ENCODE measurements around the gene SYT14. TPM values are rescaled to one million over a fixed set of nuclear protein-coding genes. Genes with fewer than 3 reads are reported as not detected.
"Not testable (repeated sequence)": the region's sequence is repeated elsewhere in the genome, so short reads cannot be mapped to it uniquely, and the experiment has no call there.

Gene SYT14
- total RNA-seq, 1 donor from 2014 or later: 0.49 TPM

DNA sequence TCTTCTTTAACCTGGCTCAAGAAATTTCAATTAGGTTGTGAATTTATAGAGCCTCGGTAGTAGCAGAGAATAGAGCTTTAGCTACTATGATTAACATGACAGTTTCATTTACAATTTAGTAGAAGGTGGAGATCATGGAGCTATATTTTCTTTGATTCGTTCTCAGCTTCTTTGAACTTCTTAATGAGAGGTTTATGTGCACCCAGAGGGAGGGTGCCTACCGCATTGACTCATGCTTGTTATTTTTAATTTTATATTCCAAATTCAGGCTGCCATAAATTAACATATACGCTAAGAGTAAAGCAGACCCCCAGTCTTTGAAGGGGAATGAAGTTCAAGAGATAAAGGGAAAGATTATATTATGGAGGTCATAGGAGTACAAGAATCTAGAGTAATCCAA is 24.4 kb downstream of the SYT14 start:
- Histone ChIP-seq H3K36me3 (no peaks in the 10 kb centered on the region), H3K4me3 (no peak overlapping the region), H3K27ac (no peak overlapping the region), H3K4me1 (no peaks in the 10 kb centered on the region), H3K27me3 (no peaks in the 10 kb centered on the region), H3K9me3 (no peaks in the 10 kb centered on the region)
- intact Hi-C loops (cut with DNase I): no loop called here
- TF ChIP-seq POLR2AphosphoS5 (IDR thresholded peaks at IDR 0.05; ENCODE audit: insufficient read depth in 1 of 2, low read depth in 1 of 2): no peak
- TF ChIP-seq POLR2A (IDR thresholded peaks at IDR 0.05): no peak
- TF ChIP-seq, protein P1, sequence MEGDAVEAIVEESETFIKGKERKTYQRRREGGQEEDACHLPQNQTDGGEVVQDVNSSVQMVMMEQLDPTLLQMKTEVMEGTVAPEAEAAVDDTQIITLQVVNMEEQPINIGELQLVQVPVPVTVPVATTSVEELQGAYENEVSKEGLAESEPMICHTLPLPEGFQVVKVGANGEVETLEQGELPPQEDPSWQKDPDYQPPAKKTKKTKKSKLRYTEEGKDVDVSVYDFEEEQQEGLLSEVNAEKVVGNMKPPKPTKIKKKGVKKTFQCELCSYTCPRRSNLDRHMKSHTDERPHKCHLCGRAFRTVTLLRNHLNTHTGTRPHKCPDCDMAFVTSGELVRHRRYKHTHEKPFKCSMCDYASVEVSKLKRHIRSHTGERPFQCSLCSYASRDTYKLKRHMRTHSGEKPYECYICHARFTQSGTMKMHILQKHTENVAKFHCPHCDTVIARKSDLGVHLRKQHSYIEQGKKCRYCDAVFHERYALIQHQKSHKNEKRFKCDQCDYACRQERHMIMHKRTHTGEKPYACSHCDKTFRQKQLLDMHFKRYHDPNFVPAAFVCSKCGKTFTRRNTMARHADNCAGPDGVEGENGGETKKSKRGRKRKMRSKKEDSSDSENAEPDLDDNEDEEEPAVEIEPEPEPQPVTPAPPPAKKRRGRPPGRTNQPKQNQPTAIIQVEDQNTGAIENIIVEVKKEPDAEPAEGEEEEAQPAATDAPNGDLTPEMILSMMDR (IDR thresholded peaks at IDR 0.05): no peak
- DNase-seq (ENCODE audit: extremely low spot score in 2 of 2): no peak

DNA sequence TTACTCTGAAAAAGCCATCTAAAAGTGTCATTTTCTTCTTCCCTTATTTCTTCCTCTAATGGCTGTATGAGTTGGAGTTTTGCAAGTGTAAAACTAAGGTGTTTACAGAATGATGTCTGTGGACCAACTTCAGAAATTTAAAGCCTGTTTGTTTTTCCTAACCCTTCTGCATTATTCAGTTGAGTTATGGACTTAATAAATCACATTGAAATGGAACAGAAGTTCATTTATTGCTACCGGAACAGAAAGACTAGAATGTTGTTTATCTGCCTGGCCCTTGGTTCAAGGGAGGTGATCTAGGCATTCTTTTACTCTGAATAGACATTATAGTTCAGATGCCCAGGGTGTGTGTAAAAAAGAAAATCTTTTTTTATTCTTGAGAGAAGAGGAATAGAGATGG is 24.8 kb downstream of the SYT14 start:
- TF ChIP-seq, protein P1 (IDR thresholded peaks at IDR 0.05): no peak
- no peak for TF ChIP-seq POLR2A (IDR thresholded peaks at IDR 0.05)
- no peak for TF ChIP-seq POLR2AphosphoS5 (IDR thresholded peaks at IDR 0.05; ENCODE audit: insufficient read depth in 1 of 2, low read depth in 1 of 2)
- Histone ChIP-seq H3K27ac (no peak overlapping the region), H3K36me3 (no peaks in the 10 kb centered on the region), H3K4me1 (no peaks in the 10 kb centered on the region), H3K27me3 (no peaks in the 10 kb centered on the region), H3K9me3 (no peaks in the 10 kb centered on the region), H3K4me3 (no peak overlapping the region)
- intact Hi-C loops (cut with DNase I): no loop called here
- DNase-seq (ENCODE audit: extremely low spot score in 2 of 2): no peak

DNA sequence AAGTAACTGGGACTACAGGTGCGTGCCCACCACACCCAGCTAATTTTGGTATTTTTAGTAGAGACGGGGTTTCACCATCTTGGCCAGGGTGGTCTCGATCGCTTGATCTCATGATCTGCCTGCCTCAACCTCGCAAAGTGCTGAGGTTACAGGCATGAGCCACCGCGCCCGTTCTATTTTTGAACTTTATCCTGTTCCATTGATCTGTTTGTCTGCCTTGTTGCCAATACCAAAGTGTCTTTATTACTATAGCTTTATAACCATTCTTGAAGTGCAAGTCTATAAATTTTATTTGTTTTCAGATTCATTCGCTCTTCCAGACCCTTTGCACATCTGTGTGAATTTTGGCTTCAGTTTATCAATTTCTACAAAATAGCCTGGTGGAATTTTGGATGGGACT is 28.0 kb downstream of the SYT14 start:
- H3K9me3 ChIP-seq: no peaks in the 10 kb centered on the region

DNA sequence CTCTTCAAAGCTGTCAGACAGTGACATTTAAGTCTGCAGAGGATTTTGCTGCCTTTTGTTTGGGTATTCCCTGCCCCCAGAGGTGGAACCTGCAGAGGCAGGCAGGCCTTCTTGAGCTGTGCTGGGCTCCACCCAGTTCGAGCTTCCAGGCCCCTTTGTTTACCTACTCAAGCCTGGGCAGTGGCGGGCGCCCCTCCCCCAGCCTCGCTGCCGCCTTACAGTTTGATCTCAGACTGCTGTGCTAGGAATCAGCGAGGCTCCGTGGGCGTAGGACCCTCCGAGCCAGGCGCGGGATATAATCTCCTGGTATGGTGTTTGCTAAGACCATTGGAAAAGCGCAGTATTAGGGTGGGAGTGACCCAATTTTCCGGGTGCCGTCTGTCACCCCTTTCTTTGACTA is 40.7 kb downstream of the SYT14 start:
- H3K9me3 ChIP-seq; H3K4me3 ChIP-seq; H3K27me3 ChIP-seq; H3K27ac ChIP-seq; intact Hi-C loops (cut with DNase I); H3K4me1 ChIP-seq; DNase-seq (ENCODE audit: extremely low spot score in 2 of 2); H3K36me3 ChIP-seq: not testable (repeated sequence)

More for the DNA sequence above, 28.0 kb downstream of the SYT14 start:
- Histone ChIP-seq H3K4me3 (no peak overlapping the region), H3K36me3 (no peaks in the 10 kb centered on the region), H3K27ac (no peak overlapping the region), H3K4me1 (no peaks in the 10 kb centered on the region), H3K27me3 (no peaks in the 10 kb centered on the region)
- DNase-seq (ENCODE audit: extremely low spot score in 2 of 2): no peak
- TF ChIP-seq POLR2A (IDR thresholded peaks at IDR 0.05) (no peak), POLR2AphosphoS5 (IDR thresholded peaks at IDR 0.05; ENCODE audit: insufficient read depth in 1 of 2, low read depth in 1 of 2) (no peak)
- TF ChIP-seq, protein P1 (IDR thresholded peaks at IDR 0.05): no peak
- intact Hi-C loops (cut with DNase I): no loop called here

DNA sequence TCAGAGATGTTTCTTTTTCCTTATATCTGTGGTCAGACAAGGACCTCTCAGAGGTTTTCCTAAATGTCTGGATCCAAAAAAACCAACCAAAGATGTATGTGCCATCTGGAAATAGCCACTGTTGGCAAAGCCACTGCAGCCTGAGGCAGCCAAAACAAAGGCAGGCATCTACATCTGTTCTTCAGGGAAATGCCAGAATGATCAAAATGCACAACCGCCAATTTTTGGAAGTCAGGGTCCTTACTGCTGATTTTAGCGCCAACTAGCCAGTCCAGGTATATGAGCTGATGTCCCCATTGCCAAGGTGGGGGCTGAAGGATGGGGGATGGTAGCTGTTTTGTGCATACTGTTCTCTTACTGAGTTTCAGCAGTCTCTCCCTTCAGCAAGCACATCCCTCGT is 45.9 kb downstream of the SYT14 start:
- Histone ChIP-seq H3K4me3 (no peak overlapping the region), H3K27me3 (no peaks in the 10 kb centered on the region), H3K27ac (no peak overlapping the region), H3K4me1 (no peaks in the 10 kb centered on the region), H3K9me3 (no peaks in the 10 kb centered on the region), H3K36me3 (no peaks in the 10 kb centered on the region)
- no peak for DNase-seq (ENCODE audit: extremely low spot score in 2 of 2)
- intact Hi-C loops (cut with DNase I): no loop called here
- no peak for TF ChIP-seq POLR2A (IDR thresholded peaks at IDR 0.05)

DNA sequence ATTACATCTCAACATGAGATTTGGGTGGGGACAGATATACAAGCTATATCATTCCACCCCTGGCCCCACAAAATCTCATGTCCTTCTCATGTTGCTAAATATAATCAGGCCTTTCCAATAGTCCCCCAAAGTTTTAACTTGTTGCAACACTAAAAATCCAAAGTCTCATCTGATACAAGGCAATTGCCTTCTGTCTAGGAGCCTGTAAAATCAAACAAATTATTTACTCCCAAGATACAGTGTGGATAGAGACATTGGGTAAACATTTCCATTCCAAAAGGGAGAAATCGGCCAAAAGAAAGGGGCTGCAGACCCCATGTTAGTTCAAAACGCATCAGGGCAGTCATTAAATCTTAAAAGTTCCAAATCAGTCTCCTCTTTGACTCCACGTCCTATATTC is 47.0 kb downstream of the SYT14 start:
- Histone ChIP-seq H3K9me3 (no peaks in the 10 kb centered on the region), H3K4me1 (no peaks in the 10 kb centered on the region), H3K4me3 (no peak overlapping the region), H3K27ac (no peak overlapping the region), H3K36me3 (no peaks in the 10 kb centered on the region), H3K27me3 (no peaks in the 10 kb centered on the region)
- no peak for DNase-seq (ENCODE audit: extremely low spot score in 2 of 2)
- TF ChIP-seq POLR2AphosphoS5 (IDR thresholded peaks at IDR 0.05; ENCODE audit: insufficient read depth in 1 of 2, low read depth in 1 of 2) (no peak), POLR2A (IDR thresholded peaks at IDR 0.05) (no peak)
- TF ChIP-seq, protein P1 (IDR thresholded peaks at IDR 0.05): no peak
- intact Hi-C loops (cut with DNase I): loop anchor here (5.0 kb wide), 1 partner anchor 123 kb away; no protein-coding TSS in a partner anchor

Data from vagina (tissue), 2 donors.